GM18520 (cell line): ENCODE results near the gene AK1.

Experiments
- ATAC-seq: cut with Tn5 transposase; IDR thresholded peaks from one replicate; pipeline ENCODE4 v1.9.1; 2021; ENCODE audit not compliant: unreplicated experiment

AK1 gene

GRCh38 chr9:127825319-127826051 lies 52.0 kb downstream of the AK1 start:
- ATAC-seq, result no peak

GRCh38 chr9:127822108-127822507 lies 55.4 kb downstream of the AK1 start:
- no peak for ATAC-seq

GRCh38 chr9:127818574-127818973 lies 58.9 kb downstream of the AK1 start:
- ATAC-seq, result no peak

- ATAC-seq, result no peak
Observed at GRCh38 chr9:127817881-127818434, 59.5 kb downstream of the AK1 start.

GRCh38 chr9:127816728-127817127 lies 60.7 kb downstream of the AK1 start:
- no peak for ATAC-seq
